ENCODE results near the gene OLA1. TPM values are rescaled to one million over a fixed set of nuclear protein-coding genes. Genes with fewer than 3 reads are reported as not detected.

The OLA1 gene
- total and polyA plus RNA-seq, 9 of the 15 experiments (the other 6 are each of a cell fraction or from before 2014, with no cell fraction given) = 208 to 353 (median 225) TPM

DNA sequence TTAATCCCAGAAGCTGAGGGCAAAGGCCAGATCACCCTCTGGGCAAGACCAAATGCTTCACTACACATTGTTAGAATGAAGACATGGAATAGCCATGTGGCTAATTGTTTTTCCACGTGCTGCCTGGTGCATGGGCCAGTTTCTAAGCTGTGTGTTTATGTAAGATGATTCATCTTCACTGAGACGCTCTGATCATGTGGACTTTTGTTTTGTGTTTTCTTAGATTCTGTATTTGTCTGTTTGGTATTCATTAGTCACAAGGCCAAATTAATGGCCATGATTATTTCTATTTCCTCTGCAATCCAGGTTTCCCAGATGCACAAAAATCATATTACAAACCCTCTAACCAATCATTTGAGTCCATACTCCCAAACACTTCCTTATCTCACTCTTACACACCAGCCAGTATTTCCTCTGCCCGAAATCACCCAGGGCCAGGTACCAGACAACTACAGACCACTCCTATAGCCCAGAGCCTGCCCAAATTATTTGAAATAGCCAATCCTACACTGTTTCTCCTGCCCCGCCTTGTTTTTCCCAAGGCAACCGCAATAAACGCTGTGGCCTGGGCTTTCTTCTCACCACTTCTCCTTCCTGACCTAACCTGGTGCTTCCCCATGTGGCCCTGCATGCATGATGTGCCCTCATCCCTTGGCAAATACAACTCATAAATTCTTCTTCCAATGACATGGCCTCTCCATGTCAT, 189.0 kb downstream of the OLA1 start (continued):
- TF ChIP-seq KLF16 (IDR thresholded peaks at IDR 0.05) (peak; percentile 84), HDAC1 (IDR thresholded peaks at IDR 0.05) (peak in 1 of 2 experiments; percentile 63; a peak in 1 of 4 replicates), MITF (IDR thresholded peaks at IDR 0.05) (peak; percentile 83; the same call in 1 of the 2 replicates), STAT6 (CRISPR knock-in tag; IDR thresholded peaks at IDR 0.05) (0 out of 2 replicates have a peak, but pooled peaks have one; percentile 46), NBN (IDR thresholded peaks at IDR 0.05; ENCODE audit: low read depth) (peak; percentile 51), THRAP3 (IDR thresholded peaks at IDR 0.05; ENCODE audit: borderline replicate concordance) (no peak), HNRNPLL (IDR thresholded peaks at IDR 0.05; ENCODE audit: low read depth, low read length, poor library complexity, severe bottlenecking) (peak; percentile 95), PBX2 (CRISPR knock-in tag; IDR thresholded peaks at IDR 0.05; ENCODE audit: low read depth) (no peak), PBX2 (tag; conservative IDR thresholded peaks at IDR 0.05; ENCODE audit: low read depth) (0 out of 2 replicates have a peak, but pooled peaks have one; percentile 13), SMARCC2 (IDR thresholded peaks at IDR 0.05; ENCODE audit: low read depth) (peak; percentile 73), DACH1 (IDR thresholded peaks at IDR 0.05; ENCODE audit: partially characterized antibody) (peak; percentile 93), ZNF384 (IDR thresholded peaks at IDR 0.05; ENCODE audit: low read depth, low read length) (no peak), NFIX (CRISPR knock-in tag; IDR thresholded peaks at IDR 0.05; ENCODE audit: low read depth) (no peak), FOSL1 (tag; conservative IDR thresholded peaks at IDR 0.05) (peak; percentile 96), ZFX (CRISPR knock-in tag; IDR thresholded peaks at IDR 0.05) (0 out of 2 replicates have a peak, but pooled peaks have one; percentile 57), MXI1 (IDR thresholded peaks at IDR 0.05; ENCODE audit: low read depth, low read length) (peak; percentile 30; the same call in 1 of the 2 replicates)
- TF ChIP-seq, protein P1, sequence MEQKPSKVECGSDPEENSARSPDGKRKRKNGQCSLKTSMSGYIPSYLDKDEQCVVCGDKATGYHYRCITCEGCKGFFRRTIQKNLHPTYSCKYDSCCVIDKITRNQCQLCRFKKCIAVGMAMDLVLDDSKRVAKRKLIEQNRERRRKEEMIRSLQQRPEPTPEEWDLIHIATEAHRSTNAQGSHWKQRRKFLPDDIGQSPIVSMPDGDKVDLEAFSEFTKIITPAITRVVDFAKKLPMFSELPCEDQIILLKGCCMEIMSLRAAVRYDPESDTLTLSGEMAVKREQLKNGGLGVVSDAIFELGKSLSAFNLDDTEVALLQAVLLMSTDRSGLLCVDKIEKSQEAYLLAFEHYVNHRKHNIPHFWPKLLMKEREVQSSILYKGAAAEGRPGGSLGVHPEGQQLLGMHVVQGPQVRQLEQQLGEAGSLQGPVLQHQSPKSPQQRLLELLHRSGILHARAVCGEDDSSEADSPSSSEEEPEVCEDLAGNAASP (IDR thresholded peaks at IDR 0.05) = no peak
- TF ChIP-seq, protein P2, sequence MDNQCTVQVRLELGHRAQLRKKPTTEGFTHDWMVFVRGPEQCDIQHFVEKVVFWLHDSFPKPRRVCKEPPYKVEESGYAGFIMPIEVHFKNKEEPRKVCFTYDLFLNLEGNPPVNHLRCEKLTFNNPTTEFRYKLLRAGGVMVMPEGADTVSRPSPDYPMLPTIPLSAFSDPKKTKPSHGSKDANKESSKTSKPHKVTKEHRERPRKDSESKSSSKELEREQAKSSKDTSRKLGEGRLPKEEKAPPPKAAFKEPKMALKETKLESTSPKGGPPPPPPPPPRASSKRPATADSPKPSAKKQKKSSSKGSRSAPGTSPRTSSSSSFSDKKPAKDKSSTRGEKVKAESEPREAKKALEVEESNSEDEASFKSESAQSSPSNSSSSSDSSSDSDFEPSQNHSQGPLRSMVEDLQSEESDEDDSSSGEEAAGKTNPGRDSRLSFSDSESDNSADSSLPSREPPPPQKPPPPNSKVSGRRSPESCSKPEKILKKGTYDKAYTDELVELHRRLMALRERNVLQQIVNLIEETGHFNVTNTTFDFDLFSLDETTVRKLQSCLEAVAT (IDR thresholded peaks at IDR 0.05) = peak in 1 of 2 experiments; percentile 18; a peak in 1 of 4 replicates

Data from K562 (cell line).